CD4-positive, alpha-beta memory T cell (primary cell): ENCODE results near the gene PEG3. TPM values are rescaled to one million over a fixed set of nuclear protein-coding genes. Genes with fewer than 3 reads are reported as not detected.

Experiments used
- CTCF ChIA-PET: fragments of 350-600 bp; sonication (Branson Sonifier 250); formaldehyde crosslinking; loops from one replicate; lab custom pipeline; 2021; ENCODE audit warnings: inconsistent platforms; ENCODE audit not compliant: partially characterized antibody; lab: Charles Lee
- POLR2A ChIA-PET: fragments of 350-600 bp; sonication (Branson Sonifier 250); formaldehyde crosslinking; loops from one replicate; lab custom pipeline; 2021; ENCODE audit not compliant: partially characterized antibody; lab: Charles Lee
- DNase-seq, 5 donors: peaks; one replicate each; pipeline versions ENCODE4 v3.0.0 to v3.0.0-alpha.2; 2020 to 2022; ENCODE audit warnings: mixed read lengths in 1 of 5
- H3K27ac ChIP-seq: one replicate; pipeline ENCODE4 v1.7.0; 2013; ENCODE audit warnings: low read depth, low read length
- H3K27me3 ChIP-seq: 2 replicates; pipeline ENCODE4 v1.7.0; 2013; ENCODE audit warnings: mild to moderate bottlenecking, low read length, moderate library complexity; ENCODE audit not compliant: insufficient read depth
- H3K36me3 ChIP-seq: 2 replicates; pipeline ENCODE4 v1.7.0; 2013; ENCODE audit warnings: mild to moderate bottlenecking, low read length, moderate library complexity; ENCODE audit not compliant: insufficient read depth
- H3K4me1 ChIP-seq: 2 replicates; pipeline ENCODE4 v1.7.0; 2013; ENCODE audit warnings: mild to moderate bottlenecking, low read length, moderate library complexity; ENCODE audit not compliant: insufficient read depth
- H3K4me3 ChIP-seq, 2 donors: one replicate each; pipeline ENCODE4 v1.7.0; 2013; ENCODE audit warnings: low read length in 2 of 2, mild to moderate bottlenecking in 1 of 2
- H3K9me3 ChIP-seq, 2 donors: one replicate each; pipeline ENCODE4 v1.7.0; 2013; ENCODE audit warnings: low read length in 2 of 2, control low read depth in 1 of 2; ENCODE audit not compliant: control insufficient read depth in 1 of 2
- H3K27ac Mint-ChIP-seq, 7 donors: one replicate each; pipeline ENCODE4 v1.8.0; 2020 to 2021; ENCODE audit warnings: mixed read lengths in 7 of 7, mild to moderate bottlenecking in 6 of 7, inconsistent platforms in 3 of 7, moderate library complexity in 3 of 7
- H3K27me3 Mint-ChIP-seq, 2 donors: one replicate each; pipeline ENCODE4 v1.8.0; 2020 to 2021; ENCODE audit warnings: mixed read lengths in 2 of 2
- H3K36me3 Mint-ChIP-seq, 2 donors: one replicate each; pipeline ENCODE4 v1.8.0; 2020 to 2021; ENCODE audit warnings: mixed read lengths in 2 of 2, inconsistent platforms in 1 of 2, mild to moderate bottlenecking in 1 of 2
- H3K4me1 Mint-ChIP-seq, 4 donors: one replicate each; pipeline ENCODE4 v1.8.0; 2020 to 2021; ENCODE audit warnings: mixed read lengths in 4 of 4, mild to moderate bottlenecking in 1 of 4
- H3K4me3 Mint-ChIP-seq, 8 donors: one replicate each; pipeline ENCODE4 v1.8.0; 2020 to 2021; ENCODE audit warnings: mixed read lengths in 8 of 8, mild to moderate bottlenecking in 7 of 8, moderate library complexity in 6 of 8, inconsistent platforms in 3 of 8
- H3K9me3 Mint-ChIP-seq, 8 donors: one replicate each; pipeline ENCODE4 v1.8.0; 2020 to 2021; ENCODE audit warnings: mixed read lengths in 8 of 8, mild to moderate bottlenecking in 5 of 8, inconsistent platforms in 3 of 8, moderate library complexity in 1 of 8
- intact Hi-C: fragments of 100-400 bp; cut with micrococcal nuclease; formaldehyde crosslinking; loops from one replicate; pipeline ENCODE4 v1.15.1; 2023
- polyA plus RNA-seq, 2 donors: library from polyadenylated mRNA; unstranded; fragments of 300-500 nt; fragmentation: Illumina TruSeq; gene quantifications; one replicate each; pipeline ENCODE4 v1.2.3, GENCODE V29; 2021
- total RNA-seq, 2 experiments: library from RNA; stranded (reverse); gene quantifications; one replicate each; pipeline ENCODE4 v1.2.3, GENCODE V29; 2021

The PEG3 gene
- total and polyA plus RNA-seq, 4 experiments from 2014 or later: not detected

DNA sequence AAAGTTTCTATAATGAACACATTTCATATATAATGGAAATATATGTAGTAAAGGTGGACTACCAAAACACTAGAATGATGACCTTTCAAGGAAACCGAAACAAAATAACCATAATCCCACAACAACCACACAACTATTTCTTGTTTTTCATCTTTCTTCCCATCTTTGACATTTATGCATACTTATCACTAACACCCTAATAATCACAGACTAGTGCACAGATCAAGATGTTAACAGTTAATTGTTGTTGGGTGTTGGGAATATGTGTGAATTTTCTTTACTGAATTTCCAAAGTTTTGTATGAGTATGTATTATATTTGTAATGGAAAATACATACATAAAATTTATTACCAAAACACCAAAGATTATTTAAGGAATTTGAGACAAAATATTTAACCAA is 30.3 kb downstream of the PEG3 start:
- no peak overlapping the region for H3K4me3 Mint-ChIP-seq
- no peaks in the 10 kb centered on the region for H3K27me3 ChIP-seq
- H3K36me3 Mint-ChIP-seq: peaks cover 1 to 3% of the 10 kb centered on the region in 2 donors
- ChIA-PET CTCF (no interaction called here), POLR2A (no interaction called here)
- H3K4me1 Mint-ChIP-seq: no peaks in the 10 kb centered on the region
- no peaks in the 10 kb centered on the region for H3K27me3 Mint-ChIP-seq
- H3K9me3 Mint-ChIP-seq: peaks cover 7 to 74% (median 37%) of the 10 kb centered on the region in 8 donors
- no peak overlapping the region for H3K27ac Mint-ChIP-seq
- H3K27ac ChIP-seq: no peak overlapping the region
- DNase-seq: no peak
- no peaks in the 10 kb centered on the region for H3K36me3 ChIP-seq
- H3K9me3 ChIP-seq: peaks cover 0 to 4% of the 10 kb centered on the region in 2 donors
- H3K4me1 ChIP-seq: no peaks in the 10 kb centered on the region
- no peak overlapping the region for H3K4me3 ChIP-seq
- intact Hi-C loops: no loop called here

DNA sequence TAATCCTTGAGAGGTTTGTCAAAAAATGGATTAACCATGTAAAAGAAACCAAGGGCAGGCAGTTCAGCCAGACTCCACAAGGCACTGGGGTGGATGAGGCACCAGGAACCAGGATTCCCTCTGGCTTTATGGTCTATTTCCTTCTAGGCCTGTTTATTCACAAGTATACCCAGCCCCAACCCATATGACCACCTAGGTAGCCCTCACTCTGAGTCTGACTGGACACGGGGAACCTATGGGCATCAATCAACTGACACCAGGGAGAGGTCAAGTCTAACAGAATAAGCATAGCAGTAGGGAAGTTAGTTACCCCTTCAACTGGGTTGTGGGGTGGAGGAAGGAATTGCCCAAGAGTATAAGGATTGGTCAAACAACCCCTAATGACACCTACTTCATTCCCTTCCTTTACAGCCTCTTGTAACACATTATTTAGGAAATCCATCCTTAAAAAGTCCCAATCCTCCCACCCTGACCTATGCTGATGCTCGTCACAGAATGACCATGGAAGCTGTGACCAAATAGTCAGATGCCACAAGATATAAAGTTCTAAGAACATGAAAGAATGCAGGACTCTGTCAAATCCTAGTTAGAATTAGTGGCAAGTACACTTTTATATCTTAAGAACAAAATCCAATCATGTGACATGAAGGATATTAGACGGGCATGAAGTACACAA is 31.7 kb downstream of the PEG3 start:
- Mint-ChIP-seq H3K36me3 (peaks cover 1 to 3% of the 10 kb centered on the region in 2 donors), H3K9me3 (peaks cover 5 to 79% (median 40%) of the 10 kb centered on the region in 8 donors), H3K4me3 (no peak overlapping the region), H3K27me3 (no peaks in the 10 kb centered on the region), H3K27ac (no peak overlapping the region), H3K4me1 (no peaks in the 10 kb centered on the region)
- Histone ChIP-seq H3K36me3 (no peaks in the 10 kb centered on the region), H3K27ac (no peak overlapping the region), H3K9me3 (peaks cover 0 to 4% of the 10 kb centered on the region in 2 donors), H3K27me3 (no peaks in the 10 kb centered on the region), H3K4me3 (no peak overlapping the region), H3K4me1 (no peaks in the 10 kb centered on the region)
- no peak for DNase-seq
- intact Hi-C loops: no loop called here
- CTCF ChIA-PET: no interaction called here
- POLR2A ChIA-PET: no interaction called here

DNA sequence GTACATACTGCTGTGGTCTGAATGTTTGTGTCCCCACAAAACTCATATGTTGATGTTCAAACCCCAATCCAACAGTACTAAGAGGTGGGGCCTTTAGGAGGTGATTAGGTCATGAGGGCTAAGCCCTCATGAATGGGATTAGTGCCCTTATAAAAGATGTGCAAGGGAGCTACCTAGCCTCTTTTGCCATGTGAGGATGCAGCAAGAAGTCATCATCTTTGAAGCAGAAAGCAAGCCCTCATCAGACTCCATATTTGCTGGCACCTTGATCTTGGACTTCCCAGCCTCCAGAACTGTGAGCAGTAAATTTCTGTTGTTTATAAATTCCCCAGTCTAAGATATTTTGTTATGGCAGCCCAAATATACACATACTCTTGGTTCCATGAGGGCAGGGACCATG is 33.9 kb downstream of the PEG3 start:
- POLR2A ChIA-PET: no interaction called here
- H3K4me3 Mint-ChIP-seq: no peak overlapping the region

More for the DNA sequence above, 33.9 kb downstream of the PEG3 start:
- no peaks in the 10 kb centered on the region for H3K36me3 ChIP-seq
- Mint-ChIP-seq H3K4me1 (no peaks in the 10 kb centered on the region), H3K9me3 (peaks cover 6 to 71% (median 46%) of the 10 kb centered on the region in 8 donors), H3K36me3 (peaks cover 3% of the 10 kb centered on the region in 2 donors), H3K27me3 (no peaks in the 10 kb centered on the region), H3K27ac (no peak overlapping the region)
- no peak for DNase-seq
- intact Hi-C loops: no loop called here
- CTCF ChIA-PET: no interaction called here
- no peaks in the 10 kb centered on the region for H3K4me1 ChIP-seq
- H3K27me3 ChIP-seq: no peaks in the 10 kb centered on the region
- peaks cover 0 to 15% of the 10 kb centered on the region in 2 donors for H3K9me3 ChIP-seq
- H3K4me3 ChIP-seq: no peak overlapping the region
- no peak overlapping the region for H3K27ac ChIP-seq

Other genes with a start within 250 kb of the PEG3 start
- gene ZNF71, start 245.4 kb downstream of the PEG3 start, total RNA-seq: 1 to 10 TPM; 8.2 to 8.3 TPM
- 10 to 100 TPM in 1 of 2 donors, 1 to 10 TPM in 1; 7.1 to 13.7 TPM for gene ZNF71, start 245.4 kb downstream of the PEG3 start, polyA plus RNA-seq
- gene SMIM17, start 197.6 kb downstream of the PEG3 start, total RNA-seq: not detected
- gene SMIM17, start 197.6 kb downstream of the PEG3 start, polyA plus RNA-seq: not detected
- 1 to 10 TPM; 3.2 to 3.8 TPM for gene ZNF835, start 169.0 kb downstream of the PEG3 start, total RNA-seq
- gene ZNF835, start 169.0 kb downstream of the PEG3 start, polyA plus RNA-seq: 1 to 10 TPM in 1 of 2 donors, under 1 TPM in 1; 0.64 to 3.7 TPM
- gene ZIM2, start within 50 bp of the PEG3 start, total RNA-seq: not detected
- not detected for gene ZIM2, start within 50 bp of the PEG3 start, polyA plus RNA-seq